Chondrocyte (in vitro differentiated cells): ENCODE measurements around the gene LBHD2. TPM values are rescaled to one million over a fixed set of nuclear protein-coding genes. Genes with fewer than 3 reads are reported as not detected.

Experiments
- DNase-seq: peaks from one replicate; pipeline ENCODE4 v3.0.0; 2021; ENCODE audit warnings: mixed read lengths, low spot score
- H3K27ac Mint-ChIP-seq: one replicate; pipeline ENCODE4 v1.8.0; 2021; ENCODE audit warnings: mild to moderate bottlenecking, moderate library complexity, mixed read lengths; ENCODE audit not compliant: unreplicated experiment
- H3K27me3 Mint-ChIP-seq: 2 replicates; pipeline ENCODE4 v1.8.0; 2021; ENCODE audit warnings: low read depth, mixed read lengths
- H3K36me3 Mint-ChIP-seq: 2 replicates; pipeline ENCODE4 v1.8.0; 2021; ENCODE audit warnings: low read depth, mixed read lengths
- H3K4me1 Mint-ChIP-seq: 2 replicates; pipeline ENCODE4 v1.8.0; 2021; ENCODE audit warnings: low read depth, mild to moderate bottlenecking, mixed read lengths
- H3K4me3 Mint-ChIP-seq: one replicate; pipeline ENCODE4 v1.8.0; 2021; ENCODE audit warnings: mild to moderate bottlenecking, moderate library complexity, mixed read lengths; ENCODE audit not compliant: unreplicated experiment
- H3K9me3 Mint-ChIP-seq: 2 replicates; pipeline ENCODE4 v1.8.0; 2021; ENCODE audit warnings: low read depth, mixed read lengths
- CTCF ChIP-seq: fragments of 200-600 bp; sonication (generic); IDR thresholded peaks from 2 replicates; pipeline ENCODE4 v1.5.0; 2021; ENCODE audit warnings: antibody characterized with exemption, mild to moderate bottlenecking, moderate library complexity
- total RNA-seq: library from RNA; stranded (reverse); gene quantifications from 3 replicates; pipeline ENCODE4 v1.2.1, GENCODE V29; 2021

LBHD2 gene
- total RNA-seq, 1 donor from 2014 or later = not detected

- Mint-ChIP-seq H3K27ac (no peak overlapping the region), H3K4me1 (peaks cover 6% of the 10 kb centered on the region), H3K4me3 (no peak overlapping the region), H3K36me3 (no peaks in the 10 kb centered on the region), H3K9me3 (no peaks in the 10 kb centered on the region), H3K27me3 (no peaks in the 10 kb centered on the region)
- no peak for DNase-seq
- TF ChIP-seq CTCF = peak; percentile 99
Observed at GRCh38 chr14:103104654-103105452, 20.8 kb downstream of the LBHD2 start.

DNA sequence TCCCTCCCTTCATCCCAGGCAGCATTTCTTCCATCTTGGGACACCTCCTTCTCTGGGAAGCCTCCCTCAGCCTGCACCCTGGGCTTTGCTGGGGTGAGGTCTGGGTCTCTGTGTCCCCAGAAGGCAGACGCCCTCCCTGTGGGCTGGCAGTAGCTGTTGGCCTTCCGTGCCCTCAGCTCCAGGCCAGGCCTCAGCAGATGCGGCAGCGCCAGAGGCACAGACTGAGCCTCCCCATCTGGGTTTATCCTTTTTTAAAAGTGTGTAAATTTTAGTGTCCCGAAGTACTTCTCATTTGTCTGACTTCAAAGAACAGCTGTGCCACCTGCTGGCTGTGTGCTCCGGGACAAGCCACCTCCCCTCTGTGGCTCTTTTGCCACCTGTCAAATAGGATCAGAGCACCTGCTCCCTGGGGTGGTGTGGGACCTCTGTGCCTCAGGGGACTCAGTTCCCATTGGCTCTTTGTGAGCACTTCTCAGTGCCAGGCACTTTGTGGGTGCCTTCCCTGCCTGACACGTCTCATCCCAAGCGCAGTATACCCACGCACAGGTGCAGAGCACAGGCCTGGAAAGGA, 21.7 kb downstream of the LBHD2 start:
- DNase-seq = no peak
- Mint-ChIP-seq H3K27ac (no peak overlapping the region), H3K4me1 (peaks cover 14% of the 10 kb centered on the region), H3K4me3 (no peak overlapping the region), H3K27me3 (no peaks in the 10 kb centered on the region), H3K9me3 (no peaks in the 10 kb centered on the region), H3K36me3 (no peaks in the 10 kb centered on the region)
- no peak for TF ChIP-seq CTCF

GRCh38 chr14:103107455-103107854, 23.4 kb downstream of the LBHD2 start:
- no peaks in the 10 kb centered on the region for H3K36me3 Mint-ChIP-seq

GRCh38 chr14:103107941-103108748, 24.1 kb downstream of the LBHD2 start:
- H3K9me3 Mint-ChIP-seq = no peaks in the 10 kb centered on the region
- H3K27ac Mint-ChIP-seq = no peak overlapping the region
- no peaks in the 10 kb centered on the region for H3K36me3 Mint-ChIP-seq

More at GRCh38 chr14:103107455-103107854, 23.4 kb downstream of the LBHD2 start:
- Mint-ChIP-seq H3K9me3 (no peaks in the 10 kb centered on the region), H3K4me3 (no peak overlapping the region), H3K4me1 (peaks cover 19% of the 10 kb centered on the region), H3K27ac (no peak overlapping the region), H3K27me3 (no peaks in the 10 kb centered on the region)
- no peak for TF ChIP-seq CTCF
- no peak for DNase-seq

More at GRCh38 chr14:103107941-103108748, 24.1 kb downstream of the LBHD2 start:
- Mint-ChIP-seq H3K4me3 (no peak overlapping the region), H3K4me1 (peaks cover 19% of the 10 kb centered on the region), H3K27me3 (no peaks in the 10 kb centered on the region)
- DNase-seq = no peak
- TF ChIP-seq CTCF = no peak
